DMS53 treated with DMSO at 0.1 percent for 48 hours (cell line): ENCODE results near the gene COX6B2.
A peak's percentile ranks its signal among the peaks of the same experiment; 100 is the strongest.

ENCODE experiments used
- DNase-seq: peaks from one replicate; lab custom pipeline; 2025; ENCODE audit not compliant: unreplicated experiment; lab: John Stamatoyannopoulos, UW

The COX6B2 gene

DNA sequence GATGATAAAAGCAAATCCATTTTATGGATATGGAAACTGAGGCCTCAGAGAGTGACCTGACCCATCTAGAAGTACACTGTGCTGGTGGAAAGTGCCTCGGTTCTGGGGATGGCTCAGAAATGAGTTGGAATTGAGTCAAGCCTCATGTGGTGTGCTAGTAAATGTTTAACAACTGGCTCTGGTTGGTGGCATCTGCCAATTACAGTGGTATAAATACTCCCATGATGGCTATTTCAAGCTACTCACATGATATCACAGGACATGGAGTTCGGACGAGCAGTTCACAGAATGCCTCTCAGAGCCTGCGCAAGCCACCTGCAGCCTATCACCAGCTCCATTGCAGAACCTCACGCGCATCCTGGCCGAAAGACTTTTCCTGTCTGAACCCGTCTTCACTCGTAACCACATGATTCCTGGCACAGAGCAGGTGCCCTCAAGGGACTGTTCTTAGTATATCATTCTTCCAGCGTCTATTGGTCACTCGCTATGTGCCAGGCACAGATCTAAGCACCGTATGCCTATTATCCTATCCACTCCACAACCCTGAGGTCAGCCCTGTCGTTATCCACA lies 38.5 kb downstream of the COX6B2 start:
- DNase-seq = no peak

GRCh38 chr19:55314396-55314795 lies 40.1 kb downstream of the COX6B2 start:
- DNase-seq = no peak

DNA sequence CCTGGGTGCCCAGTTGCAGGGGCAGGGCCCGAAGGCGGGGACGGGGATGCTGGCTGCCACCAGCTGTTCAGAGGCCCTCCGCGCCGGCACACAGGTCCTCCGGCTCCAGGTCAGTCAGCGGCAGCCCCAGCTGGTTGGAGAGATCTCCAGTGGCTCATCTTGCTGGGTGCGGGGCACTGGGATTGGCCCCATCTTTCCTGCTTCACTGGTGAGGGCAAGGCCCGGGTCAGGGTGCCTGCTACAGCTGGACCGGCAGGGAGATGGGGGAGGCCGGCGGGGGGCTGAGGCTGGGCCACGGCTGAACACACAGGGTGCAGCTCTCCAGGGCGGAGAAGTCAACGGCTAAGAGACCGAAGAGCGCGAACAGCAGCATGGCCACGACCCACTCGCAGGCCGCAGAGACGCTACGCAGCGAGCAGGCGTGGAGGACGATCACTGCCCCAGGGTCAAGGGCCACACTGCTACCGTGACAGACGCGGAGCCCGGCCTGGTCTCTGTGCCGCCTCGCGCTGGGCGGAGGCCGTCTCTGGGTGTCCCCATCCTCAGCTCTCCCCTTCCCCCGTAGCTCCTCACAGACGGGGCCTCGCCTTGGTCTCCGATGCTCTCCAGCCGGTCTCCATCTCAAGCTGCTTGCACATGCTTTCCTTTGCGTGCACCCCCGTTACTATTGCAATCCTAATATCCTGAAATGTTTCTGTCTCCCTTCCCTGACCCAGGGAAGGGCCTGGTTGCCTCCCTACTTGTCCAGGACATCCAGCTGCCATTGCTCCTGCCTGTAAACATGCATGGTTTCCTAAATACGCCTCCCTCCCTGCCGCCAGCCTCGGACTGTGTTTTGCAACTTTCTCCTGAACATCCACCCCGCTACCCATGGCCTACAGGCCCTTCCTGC lies 41.7 kb downstream of the COX6B2 start:
- no peak for DNase-seq

GRCh38 chr19:55311797-55312196 lies 42.7 kb downstream of the COX6B2 start:
- no peak for DNase-seq

- no peak for DNase-seq
Measured at GRCh38 chr19:55311397-55311796, 43.1 kb downstream of the COX6B2 start.

- DNase-seq = no peak
Measured at GRCh38 chr19:55310498-55310897, 44.0 kb downstream of the COX6B2 start.

DNA sequence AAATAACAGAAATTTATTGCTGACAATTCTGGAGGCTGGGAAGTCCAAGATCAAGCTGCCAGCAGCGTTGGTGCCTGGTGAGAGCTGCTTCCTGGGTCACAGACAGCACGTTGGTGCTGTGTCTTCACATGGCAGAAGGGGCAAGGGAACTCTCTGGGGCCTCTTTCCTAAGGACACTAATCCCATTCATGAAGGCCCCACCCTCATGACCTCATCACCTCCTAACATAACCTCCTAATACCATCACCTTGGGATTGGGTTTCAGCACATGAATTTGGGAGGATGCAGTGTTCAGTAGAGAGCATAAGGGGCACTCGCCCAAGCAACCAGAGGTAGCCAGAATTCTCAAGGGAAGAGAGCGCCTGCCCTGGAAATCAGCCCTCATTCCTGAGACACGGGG lies 45.1 kb downstream of the COX6B2 start:
- DNase-seq = no peak

GRCh38 chr19:55308281-55308680 lies 46.2 kb downstream of the COX6B2 start:
- DNase-seq = no peak

GRCh38 chr19:55306712-55307111 lies 47.8 kb downstream of the COX6B2 start:
- DNase-seq = no peak

DNA sequence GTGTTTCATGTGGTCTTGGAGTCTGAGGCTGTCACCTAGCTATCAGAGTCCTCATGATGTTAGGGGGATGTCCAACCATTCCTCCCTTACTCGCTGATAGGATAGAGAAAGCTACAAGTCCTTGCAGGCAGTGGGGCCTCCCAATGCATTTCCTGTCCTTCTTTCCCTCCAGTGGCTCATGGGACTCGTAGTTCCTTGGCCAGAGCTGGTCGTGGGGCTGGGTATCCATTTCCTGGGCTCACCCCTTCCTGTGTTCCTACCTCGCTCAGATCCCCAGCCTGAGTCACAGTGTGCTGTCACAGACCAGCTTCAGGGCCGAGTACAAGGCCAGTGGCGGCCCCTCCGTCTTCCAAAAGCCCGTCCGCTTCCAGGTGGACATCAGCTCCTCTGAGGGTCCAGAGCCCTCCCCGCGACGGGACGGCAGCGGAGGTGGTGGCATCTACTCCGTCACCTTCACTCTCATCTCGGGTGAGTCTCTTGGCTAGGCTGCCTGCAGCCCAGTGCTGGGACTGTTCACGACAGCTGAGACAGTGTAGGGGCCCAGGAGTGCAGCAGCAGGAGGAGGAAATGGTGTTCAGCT lies 48.4 kb downstream of the COX6B2 start:
- no peak for DNase-seq

DNA sequence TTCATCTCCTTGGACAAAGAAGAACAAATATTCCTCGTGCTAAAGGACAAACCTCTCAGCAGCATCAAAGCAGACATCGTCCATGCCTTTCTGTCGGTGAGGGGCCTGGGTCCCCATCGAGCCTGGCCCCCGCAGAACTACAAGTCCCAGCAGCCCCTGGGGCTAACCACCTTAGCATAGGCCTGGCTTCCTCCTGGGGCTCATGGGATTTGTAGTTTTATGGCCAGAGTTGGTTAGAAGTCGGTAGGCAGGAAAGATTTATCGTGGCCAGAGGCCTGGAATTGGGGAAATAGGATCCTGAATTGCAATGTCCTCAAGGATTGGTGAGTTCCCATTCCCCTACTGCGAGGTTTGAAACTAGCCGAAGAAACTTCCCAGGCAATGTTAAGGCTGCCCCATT lies 49.0 kb downstream of the COX6B2 start:
- no peak for DNase-seq

- no peak for DNase-seq
Measured at GRCh38 chr19:55304980-55305379, 49.5 kb downstream of the COX6B2 start.

DNA sequence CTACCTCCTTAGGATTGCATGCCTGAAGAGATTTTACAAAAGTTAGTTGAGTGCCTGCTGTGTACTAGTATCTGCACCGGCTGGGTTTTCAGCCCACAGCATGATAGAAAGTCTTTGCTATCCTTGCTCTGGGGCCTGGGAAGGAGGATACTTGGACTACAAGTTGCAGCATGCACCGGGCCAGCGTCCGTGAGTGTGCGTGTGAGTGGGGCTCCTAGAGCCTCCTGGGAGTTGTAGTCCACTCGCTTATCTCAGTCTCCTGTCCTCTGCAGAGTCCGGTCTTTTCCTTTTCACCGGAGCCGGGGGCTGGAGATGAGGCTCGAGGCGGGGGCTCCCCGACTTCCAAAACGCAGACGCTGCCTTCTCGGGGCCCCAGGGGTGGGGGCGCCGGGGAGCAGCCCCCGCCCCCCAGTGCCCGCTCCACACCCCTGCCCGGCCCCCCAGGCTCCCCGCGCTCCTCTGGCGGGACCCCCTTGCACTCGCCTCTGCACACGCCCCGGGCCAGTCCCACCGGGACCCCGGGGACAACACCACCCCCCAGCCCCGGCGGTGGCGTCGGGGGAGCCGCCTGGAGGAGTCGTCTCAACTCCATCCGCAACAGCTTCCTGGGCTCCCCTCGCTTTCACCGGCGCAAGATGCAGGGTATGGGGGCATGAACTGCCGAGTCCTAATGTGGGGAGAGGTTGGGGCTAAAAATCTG lies 50.1 kb downstream of the COX6B2 start:
- peak; percentile 4 for DNase-seq

GRCh38 chr19:55303477-55303876 lies 51.0 kb downstream of the COX6B2 start:
- no peak for DNase-seq

DNA sequence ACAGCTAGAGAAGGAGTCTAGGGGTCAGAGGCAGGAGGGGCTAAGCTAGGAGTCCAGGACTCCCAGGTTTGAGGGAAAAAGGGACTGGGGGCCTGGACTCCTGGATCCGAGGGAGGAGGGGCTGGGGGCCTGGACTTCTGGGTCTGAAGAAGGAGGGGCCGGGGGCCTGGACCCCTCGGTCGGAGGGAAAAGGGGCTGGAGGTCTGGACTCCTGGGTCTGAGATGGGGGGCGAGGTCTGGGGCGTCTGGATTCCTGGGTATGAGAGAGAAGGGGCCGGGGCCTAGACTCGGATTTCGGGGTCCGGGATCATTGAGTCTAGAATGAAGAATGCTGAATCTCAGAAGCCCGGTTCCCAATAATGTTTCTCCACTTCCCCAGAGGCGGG lies 52.2 kb downstream of the COX6B2 start:
- no peak for DNase-seq

DNA sequence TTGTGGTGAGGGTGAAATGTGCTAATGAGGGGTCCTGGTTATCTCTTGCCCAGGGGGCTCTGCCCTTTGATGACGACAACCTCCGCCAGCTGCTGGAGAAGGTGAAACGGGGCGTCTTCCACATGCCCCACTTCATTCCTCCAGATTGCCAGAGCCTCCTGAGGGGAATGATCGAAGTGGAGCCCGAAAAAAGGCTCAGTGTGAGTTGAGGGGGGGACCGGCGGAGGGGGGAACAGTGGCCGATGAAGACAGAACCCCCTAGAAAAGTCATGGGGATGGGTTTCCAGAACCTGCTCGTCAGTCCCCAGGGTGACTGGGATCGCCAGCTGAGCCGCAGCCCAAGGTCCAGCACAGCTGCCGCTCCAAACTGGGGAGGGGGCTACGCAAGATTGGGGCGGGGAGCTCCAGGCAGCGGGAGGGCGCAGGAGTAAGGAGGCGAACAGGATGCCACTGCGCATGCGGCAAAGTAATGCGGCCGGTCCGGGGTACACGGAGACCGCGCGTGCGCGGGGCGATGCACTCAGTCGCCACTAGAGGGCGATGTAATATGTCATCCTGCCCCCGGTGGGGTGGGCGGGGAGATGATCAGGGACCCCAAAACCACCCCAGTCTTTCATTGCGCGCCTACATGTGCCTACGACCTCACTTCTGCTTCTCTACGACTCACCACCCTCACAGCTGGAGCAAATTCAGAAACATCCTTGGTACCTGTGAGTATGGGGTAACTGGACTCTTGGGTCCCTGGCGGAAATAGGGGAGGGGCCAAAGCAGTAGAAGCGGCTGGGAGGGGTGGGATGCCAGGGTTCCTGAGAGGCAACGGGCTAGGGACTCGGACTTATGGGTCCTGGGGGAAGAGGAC lies 52.8 kb downstream of the COX6B2 start:
- DNase-seq = peak; percentile 66

GRCh38 chr19:55300886-55301458 lies 53.5 kb downstream of the COX6B2 start:
- DNase-seq = no peak

GRCh38 chr19:55299991-55300390 lies 54.5 kb downstream of the COX6B2 start:
- no peak for DNase-seq
